ENCODE results near the gene DPPA3. TPM values are rescaled to one million over a fixed set of nuclear protein-coding genes. Genes with fewer than 3 reads are reported as not detected.

The DPPA3 gene
- total RNA-seq, 1 donor from 2014 or later = not detected

GRCh38 chr12:7694556-7695236 is 16.5 kb upstream of the DPPA3 start:
- Mint-ChIP-seq H3K27me3 (ENCODE audit: low read depth) (peaks cover 2% of the 10 kb centered on the region), H3K4me3 (no peak overlapping the region), H3K4me1 (peaks cover 11% of the 10 kb centered on the region), H3K9me3 (no peaks in the 10 kb centered on the region), H3K36me3 (no peaks in the 10 kb centered on the region), H3K27ac (no peak overlapping the region)
- DNase-seq (ENCODE audit: low spot score in 2 of 2, unreplicated experiment in 2 of 2) = no peak
- TF ChIP-seq, protein P1, sequence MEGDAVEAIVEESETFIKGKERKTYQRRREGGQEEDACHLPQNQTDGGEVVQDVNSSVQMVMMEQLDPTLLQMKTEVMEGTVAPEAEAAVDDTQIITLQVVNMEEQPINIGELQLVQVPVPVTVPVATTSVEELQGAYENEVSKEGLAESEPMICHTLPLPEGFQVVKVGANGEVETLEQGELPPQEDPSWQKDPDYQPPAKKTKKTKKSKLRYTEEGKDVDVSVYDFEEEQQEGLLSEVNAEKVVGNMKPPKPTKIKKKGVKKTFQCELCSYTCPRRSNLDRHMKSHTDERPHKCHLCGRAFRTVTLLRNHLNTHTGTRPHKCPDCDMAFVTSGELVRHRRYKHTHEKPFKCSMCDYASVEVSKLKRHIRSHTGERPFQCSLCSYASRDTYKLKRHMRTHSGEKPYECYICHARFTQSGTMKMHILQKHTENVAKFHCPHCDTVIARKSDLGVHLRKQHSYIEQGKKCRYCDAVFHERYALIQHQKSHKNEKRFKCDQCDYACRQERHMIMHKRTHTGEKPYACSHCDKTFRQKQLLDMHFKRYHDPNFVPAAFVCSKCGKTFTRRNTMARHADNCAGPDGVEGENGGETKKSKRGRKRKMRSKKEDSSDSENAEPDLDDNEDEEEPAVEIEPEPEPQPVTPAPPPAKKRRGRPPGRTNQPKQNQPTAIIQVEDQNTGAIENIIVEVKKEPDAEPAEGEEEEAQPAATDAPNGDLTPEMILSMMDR (IDR thresholded peaks at IDR 0.05; ENCODE audit: unreplicated experiment) = no peak

- no peak overlapping the region for H3K27ac Mint-ChIP-seq
- H3K4me3 Mint-ChIP-seq = no peak overlapping the region
- H3K27me3 Mint-ChIP-seq (ENCODE audit: low read depth) = peaks cover 2% of the 10 kb centered on the region
- peaks cover 11% of the 10 kb centered on the region for H3K4me1 Mint-ChIP-seq
- no peaks in the 10 kb centered on the region for H3K36me3 Mint-ChIP-seq
- TF ChIP-seq, protein P1 (IDR thresholded peaks at IDR 0.05; ENCODE audit: unreplicated experiment) = no peak
- H3K9me3 Mint-ChIP-seq = no peaks in the 10 kb centered on the region
- no peak for DNase-seq (ENCODE audit: low spot score in 2 of 2, unreplicated experiment in 2 of 2)
These were observed 16.0 kb upstream of the DPPA3 start for GRCh38 chr12:7695237-7695560.

- no peak within 1 kb of the TSS for H3K4me3 Mint-ChIP-seq
- DNase-seq (ENCODE audit: low spot score in 2 of 2, unreplicated experiment in 2 of 2) = no peak
- H3K4me1 Mint-ChIP-seq = peaks cover 11% of the 10 kb centered on the region
- no peak within 1 kb of the TSS for H3K27ac Mint-ChIP-seq
- peaks cover 2% of the 10 kb centered on the region for H3K27me3 Mint-ChIP-seq (ENCODE audit: low read depth)
- no peaks in the 10 kb centered on the region for H3K36me3 Mint-ChIP-seq
- H3K9me3 Mint-ChIP-seq = no peaks in the 10 kb centered on the region
- TF ChIP-seq, protein P1 (IDR thresholded peaks at IDR 0.05; ENCODE audit: unreplicated experiment) = no peak
These were observed 15.6 kb upstream of the DPPA3 start, which contains the start of gene GDF3 for GRCh38 chr12:7695566-7696197. TSS of gene GDF3 (minus strand) at chr12:7695775. CDS start at chr12:7695728, 47 bp downstream.

DNA sequence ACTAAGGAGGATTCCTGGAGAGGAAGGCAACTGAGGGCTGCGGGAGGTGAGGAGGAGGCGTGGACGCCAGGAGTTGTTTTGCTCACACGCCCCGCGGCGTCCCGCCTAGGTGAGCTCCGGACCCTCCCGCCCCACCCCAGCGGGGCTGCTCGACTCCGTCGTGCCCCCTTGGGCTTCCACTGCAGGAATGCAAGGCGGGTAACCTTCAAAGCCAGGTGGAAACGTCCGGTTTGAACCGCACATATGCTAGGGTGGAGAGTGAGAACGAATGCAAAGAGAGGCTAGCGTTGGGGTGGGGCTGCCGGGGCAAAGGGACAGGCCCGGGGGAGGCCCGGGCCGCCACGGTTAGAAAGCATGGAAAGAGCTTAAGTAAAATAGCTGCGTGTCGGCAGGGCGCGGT is 5.4 kb upstream of the DPPA3 start:
- TF ChIP-seq, protein P1 (IDR thresholded peaks at IDR 0.05; ENCODE audit: unreplicated experiment) = no peak
- H3K4me1 Mint-ChIP-seq = peaks cover 3% of the 10 kb centered on the region
- no peak overlapping the region for H3K27ac Mint-ChIP-seq
- no peak overlapping the region for H3K4me3 Mint-ChIP-seq
- no peaks in the 10 kb centered on the region for H3K27me3 Mint-ChIP-seq (ENCODE audit: low read depth)
- H3K9me3 Mint-ChIP-seq = no peaks in the 10 kb centered on the region
- DNase-seq (ENCODE audit: low spot score in 2 of 2, unreplicated experiment in 2 of 2) = no peak
- H3K36me3 Mint-ChIP-seq = no peaks in the 10 kb centered on the region

DNA sequence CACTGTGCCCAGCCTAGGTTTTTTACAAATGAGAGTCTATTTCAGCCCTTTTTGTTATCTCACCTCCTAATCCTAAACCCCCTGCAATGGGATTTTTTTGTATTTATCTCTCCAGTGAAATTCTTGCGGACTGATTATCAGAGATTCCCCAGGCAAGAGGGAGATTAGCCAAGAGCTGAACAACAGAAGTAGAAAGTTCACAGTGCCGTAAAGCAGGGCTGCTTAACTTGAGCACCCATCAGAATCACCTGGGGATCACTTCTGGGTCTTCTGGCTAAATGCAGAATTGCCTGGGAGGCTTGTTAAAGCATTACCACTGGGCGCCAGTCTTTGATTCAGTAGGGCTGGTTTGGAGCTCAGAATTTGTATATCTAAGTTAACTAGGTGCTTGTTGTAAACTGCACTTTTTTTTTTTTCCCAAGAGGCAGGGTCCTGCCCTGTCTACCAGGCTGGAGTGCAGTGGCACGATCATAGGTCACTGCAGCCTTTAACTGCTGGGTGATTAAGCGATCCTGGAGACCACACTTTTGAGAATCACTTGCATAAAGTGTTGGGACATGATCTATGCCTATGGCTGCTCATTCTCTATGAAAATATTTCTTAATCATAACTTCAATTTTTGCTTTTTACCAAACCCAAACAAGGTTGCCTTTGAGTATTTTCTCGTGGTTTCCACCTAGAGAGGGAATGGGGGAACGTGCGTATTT is 1.1 kb upstream of the DPPA3 start:
- peaks cover 6% of the 10 kb centered on the region for H3K9me3 Mint-ChIP-seq
- no peaks in the 10 kb centered on the region for H3K27me3 Mint-ChIP-seq (ENCODE audit: low read depth)
- H3K4me3 Mint-ChIP-seq = no peak overlapping the region
- no peaks in the 10 kb centered on the region for H3K36me3 Mint-ChIP-seq
- peaks cover 7% of the 10 kb centered on the region for H3K4me1 Mint-ChIP-seq
- no peak overlapping the region for H3K27ac Mint-ChIP-seq
- TF ChIP-seq, protein P1 (IDR thresholded peaks at IDR 0.05; ENCODE audit: unreplicated experiment) = no peak
- DNase-seq (ENCODE audit: low spot score in 2 of 2, unreplicated experiment in 2 of 2) = no peak

Data from mesothelial cell of epicardium (in vitro differentiated cells).